Endothelial cell of umbilical vein (primary cell): Measurements from ENCODE around the gene OAS3. TPM values are rescaled to one million over a fixed set of nuclear protein-coding genes. Genes with fewer than 3 reads are reported as not detected.

Experiments used
- BruUV-seq: library from RNA; stranded (reverse); fragments of 400-500 nt; replicated peaks from 2 replicates; lab custom pipeline; 2021; lab: Mats Ljungman, UMichigan
- CTCF ChIA-PET: fragments of 300-600, 350-600 bp; sonication (Branson Sonifier 250); formaldehyde crosslinking; loops from one replicate; lab custom pipeline; 2021; ENCODE audit warnings: antibody characterized with exemption, inconsistent platforms; lab: Charles Lee
- POLR2A ChIA-PET: fragments of 300-600, 350-600 bp; sonication (Branson Sonifier 250); formaldehyde crosslinking; loops from one replicate; lab custom pipeline; 2021; ENCODE audit warnings: antibody characterized with exemption, inconsistent platforms; lab: Charles Lee
- DNase-seq: peaks from one replicate; pipeline ENCODE4 v3.0.0-alpha.2; 2011; ENCODE audit warnings: low read depth, low spot score
- FAIRE-seq: peaks from 2 replicates; lab custom pipeline; 2011; peaks lifted over from hg19 to GRCh38; lab: Jason Lieb, UNC
- H2AFZ ChIP-seq: 2 replicates; pipeline ENCODE4 v1.6.0; 2012; ENCODE audit warnings: low read depth, low read length, control low read depth, inconsistent platforms
- H3K27ac ChIP-seq: 2 replicates; pipeline ENCODE4 v1.5.1; 2011; ENCODE audit warnings: low read depth, mild to moderate bottlenecking, control low read depth, low read length, moderate library complexity; ENCODE audit not compliant: insufficient read depth
- H3K27me3 ChIP-seq, 2 experiments: 2 replicates each; pipeline versions ENCODE4 v1.6.0 to v1.6.1; 2011; ENCODE audit warnings: low read length in 2 of 2, mixed read lengths in 1 of 2; ENCODE audit not compliant: control insufficient read depth in 2 of 2, insufficient read depth in 2 of 2
- H3K36me3 ChIP-seq, 2 experiments: 2 replicates in 1 of 2; 3 replicates in 1 of 2; pipeline ENCODE4 v1.5.1; 2011; ENCODE audit warnings: low read length in 2 of 2, mild to moderate bottlenecking in 1 of 2, moderate library complexity in 1 of 2; ENCODE audit not compliant: control insufficient read depth in 2 of 2, insufficient read depth in 2 of 2; ENCODE audit errors: extremely low read depth in 1 of 2
- H3K4me1 ChIP-seq: 3 replicates; pipeline ENCODE4 v1.5.1; 2011; ENCODE audit warnings: mild to moderate bottlenecking, low read length; ENCODE audit not compliant: control insufficient read depth, insufficient read depth; ENCODE audit errors: extremely low read depth
- H3K4me2 ChIP-seq: 2 replicates; pipeline ENCODE4 v1.6.1; 2011; ENCODE audit warnings: low read length, control low read depth, mixed read lengths; ENCODE audit not compliant: insufficient read depth
- H3K4me3 ChIP-seq, 3 experiments: fragments of 200-600 bp in 1 of 3; sonication (generic), shearing (Covaris generic) in 1 of 3; replicated peaks in 1 of 3; 2 replicates each; pipeline ENCODE4 v1.5.1; 2011 to 2016; ENCODE audit warnings: control low read depth in 3 of 3, low read length in 3 of 3, mild to moderate bottlenecking in 2 of 3, inconsistent platforms in 1 of 3, low read depth in 1 of 3, moderate library complexity in 1 of 3; ENCODE audit not compliant: insufficient read depth in 1 of 3
- H3K79me2 ChIP-seq: 2 replicates; pipeline ENCODE4 v1.6.0; 2012; ENCODE audit warnings: low read length, inconsistent platforms; ENCODE audit not compliant: control insufficient read depth, insufficient read depth
- H3K9ac ChIP-seq: replicated peaks from 2 replicates; pipeline ENCODE3; 2011; ENCODE audit warnings: low read length, control low read depth; ENCODE audit not compliant: insufficient read depth; ENCODE audit errors: extremely low read depth
- H3K9me1 ChIP-seq: replicated peaks from 3 replicates; pipeline ENCODE4 v1.6.0; 2011; ENCODE audit warnings: mild to moderate bottlenecking, low read length; ENCODE audit not compliant: control insufficient read depth, insufficient read depth; ENCODE audit errors: extremely low read depth
- H3K9me3 ChIP-seq: replicated peaks from 2 replicates; pipeline ENCODE4 v1.5.1; 2012; ENCODE audit warnings: low read length, inconsistent platforms; ENCODE audit not compliant: control insufficient read depth, insufficient read depth
- H4K20me1 ChIP-seq: replicated peaks from 2 replicates; pipeline ENCODE3; 2011; ENCODE audit warnings: mild to moderate bottlenecking, low read length; ENCODE audit not compliant: control insufficient read depth, insufficient read depth; ENCODE audit errors: extremely low read depth
- EZH2 ChIP-seq: IDR thresholded peaks from 2 replicates; pipeline ENCODE4 v1.6.1; 2012; ENCODE audit warnings: borderline replicate concordance, low read depth, mild to moderate bottlenecking, moderate library complexity, low read length, inconsistent platforms; ENCODE audit not compliant: severe bottlenecking
- FOS ChIP-seq: IDR thresholded peaks from 2 replicates; pipeline ENCODE4 v1.6.1; 2011; ENCODE audit warnings: mild to moderate bottlenecking, low read length, moderate library complexity, borderline replicate concordance; ENCODE audit not compliant: insufficient read depth
- GATA2 ChIP-seq: IDR thresholded peaks from 2 replicates; pipeline ENCODE4 v1.7.0; 2011; ENCODE audit warnings: low read depth, mild to moderate bottlenecking, moderate library complexity, mixed read lengths, low read length; ENCODE audit not compliant: insufficient read length, insufficient read depth
- JUN ChIP-seq: IDR thresholded peaks from 2 replicates; pipeline ENCODE4 v1.6.1; 2011; ENCODE audit warnings: borderline replicate concordance, low read depth; ENCODE audit not compliant: insufficient read length, insufficient read depth
- MYC ChIP-seq: IDR thresholded peaks from one replicate; pipeline ENCODE4 v1.6.1; 2011; ENCODE audit warnings: mild to moderate bottlenecking, low read depth, low read length
- POLR2A ChIP-seq: IDR thresholded peaks from 2 replicates; pipeline ENCODE4 v1.6.1; 2012; ENCODE audit warnings: low read depth, mild to moderate bottlenecking, control low read depth, low read length
- POLR2AphosphoS5 ChIP-seq: IDR thresholded peaks from 2 replicates; pipeline ENCODE4 v1.6.1; 2012; ENCODE audit warnings: low read depth, mild to moderate bottlenecking, control low read depth, low read length, moderate library complexity; ENCODE audit not compliant: insufficient read depth
- dilution Hi-C: fragments of 300-500 bp; cut with MboI; formaldehyde crosslinking; loops from one replicate; pipeline ENCODE4 v1.15.0; 2019; ENCODE audit warnings: low sequenced_read_pairs; ENCODE audit not compliant: extremely low pct_ligation_motif_present
- intact Hi-C: fragments of 100-400 bp; cut with micrococcal nuclease; formaldehyde crosslinking; loops from one replicate; pipeline ENCODE4 v1.10.0; 2022
- polyA plus RNA-seq, 4 experiments: library from polyadenylated mRNA; depleted of rRNA in 3 of 4; stranded (reverse) in 3 of 4; unstranded in 1 of 4; fragments of >200 nt; gene quantifications; 2 replicates each; pipeline versions ENCODE4 v1.2.1 to v1.2.3, GENCODE V29; 2011 to 2012; ENCODE audit warnings: missing spikeins in 1 of 4
- total RNA-seq: library from RNA; stranded (reverse); gene quantifications from 2 replicates; pipeline ENCODE4 v1.2.3, GENCODE V29; 2021
- TF ChIP-seq, protein P1 (sequence below): IDR thresholded peaks from 2 replicates; pipeline ENCODE4 v1.6.1; 2011; ENCODE audit not compliant: insufficient read depth, insufficient read length
- TF ChIP-seq, protein P2 (sequence below), 2 donors: IDR thresholded peaks; 1 replicate in 1 of 2; 2 replicates in 1 of 2; pipeline ENCODE4 v1.5.1; 2011; ENCODE audit warnings: low read length in 2 of 2, mild to moderate bottlenecking in 2 of 2, moderate library complexity in 2 of 2, control low read depth in 1 of 2, inconsistent platforms in 1 of 2, low read depth in 1 of 2; ENCODE audit not compliant: insufficient read depth in 1 of 2; ENCODE audit errors: extremely low read depth in 1 of 2

OAS3 gene
- total and polyA plus RNA-seq, 2 donors (not counting 3 experiments of a cell fraction or from before 2014, with no cell fraction given) = 13.1 to 19.8 TPM

DNA sequence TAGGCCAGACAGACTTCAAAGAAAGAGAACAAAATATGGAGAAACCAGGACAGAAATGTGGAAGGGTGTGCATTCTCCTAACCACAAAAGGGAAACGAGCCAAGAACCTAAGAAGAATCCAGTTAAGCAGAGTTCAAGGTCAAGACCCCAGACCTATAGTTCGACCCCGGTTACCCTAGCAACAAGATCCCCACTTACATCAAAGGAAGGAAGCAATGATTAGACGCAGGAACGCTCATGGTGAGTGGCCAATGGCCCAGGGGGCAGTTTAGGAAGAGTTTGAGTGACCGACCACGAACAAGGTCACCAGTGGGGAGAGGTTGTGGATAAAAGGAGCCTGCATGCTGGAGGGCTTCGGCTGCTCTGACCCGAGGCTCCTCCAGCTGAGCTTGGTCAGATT, 76.3 kb downstream of the OAS3 start:
- no peak overlapping the region for H3K9ac ChIP-seq
- H3K4me1 ChIP-seq = peaks cover 16% of the 10 kb centered on the region
- dilution Hi-C loops (no loop called here), intact Hi-C loops (no loop called here)
- no peaks in the 10 kb centered on the region for H3K27me3 ChIP-seq
- no TSS peak for BruUV-seq
- no peaks in the 10 kb centered on the region for H3K79me2 ChIP-seq
- DNase-seq (no peak), FAIRE-seq (no peak)
- H3K9me1 ChIP-seq = no peaks in the 10 kb centered on the region
- H3K36me3 ChIP-seq = no peaks in the 10 kb centered on the region
- no peak overlapping the region for H2AFZ ChIP-seq
- TF ChIP-seq JUN (no peak), EZH2 (no peak), FOS (no peak), GATA2 (no peak), MYC (no peak), POLR2A (no peak), POLR2AphosphoS5 (no peak)
- TF ChIP-seq, protein P1, sequence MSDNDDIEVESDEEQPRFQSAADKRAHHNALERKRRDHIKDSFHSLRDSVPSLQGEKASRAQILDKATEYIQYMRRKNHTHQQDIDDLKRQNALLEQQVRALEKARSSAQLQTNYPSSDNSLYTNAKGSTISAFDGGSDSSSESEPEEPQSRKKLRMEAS = no peak
- TF ChIP-seq, protein P2, sequence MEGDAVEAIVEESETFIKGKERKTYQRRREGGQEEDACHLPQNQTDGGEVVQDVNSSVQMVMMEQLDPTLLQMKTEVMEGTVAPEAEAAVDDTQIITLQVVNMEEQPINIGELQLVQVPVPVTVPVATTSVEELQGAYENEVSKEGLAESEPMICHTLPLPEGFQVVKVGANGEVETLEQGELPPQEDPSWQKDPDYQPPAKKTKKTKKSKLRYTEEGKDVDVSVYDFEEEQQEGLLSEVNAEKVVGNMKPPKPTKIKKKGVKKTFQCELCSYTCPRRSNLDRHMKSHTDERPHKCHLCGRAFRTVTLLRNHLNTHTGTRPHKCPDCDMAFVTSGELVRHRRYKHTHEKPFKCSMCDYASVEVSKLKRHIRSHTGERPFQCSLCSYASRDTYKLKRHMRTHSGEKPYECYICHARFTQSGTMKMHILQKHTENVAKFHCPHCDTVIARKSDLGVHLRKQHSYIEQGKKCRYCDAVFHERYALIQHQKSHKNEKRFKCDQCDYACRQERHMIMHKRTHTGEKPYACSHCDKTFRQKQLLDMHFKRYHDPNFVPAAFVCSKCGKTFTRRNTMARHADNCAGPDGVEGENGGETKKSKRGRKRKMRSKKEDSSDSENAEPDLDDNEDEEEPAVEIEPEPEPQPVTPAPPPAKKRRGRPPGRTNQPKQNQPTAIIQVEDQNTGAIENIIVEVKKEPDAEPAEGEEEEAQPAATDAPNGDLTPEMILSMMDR (IDR thresholded peaks at IDR 0.05; ENCODE audit: extremely low read depth in 1 of 2, insufficient read depth in 1 of 2, low read depth in 1 of 2, low read length in 2 of 2) = no peak
- H4K20me1 ChIP-seq = no peaks in the 10 kb centered on the region
- H3K27ac ChIP-seq = no peak overlapping the region
- H3K9me3 ChIP-seq = no peaks in the 10 kb centered on the region
- H3K4me2 ChIP-seq = no peak overlapping the region
- POLR2A ChIA-PET = no interaction called here
- no peak overlapping the region for H3K4me3 ChIP-seq
- CTCF ChIA-PET = no interaction called here
